H1 (cell line): ENCODE measurements around the gene CCDC102A. TPM values are rescaled to one million over a fixed set of nuclear protein-coding genes. Genes with fewer than 3 reads are reported as not detected.

Experiments
- CHD1 ChIP-seq: IDR thresholded peaks from 2 replicates; pipeline ENCODE4 v1.6.1; 2012; ENCODE audit warnings: low read depth, low read length, improper control_type of control experiment
- CREB1 ChIP-seq: IDR thresholded peaks from 2 replicates; pipeline ENCODE4 v1.6.1; 2012; ENCODE audit warnings: inconsistent platforms
- NRF1 ChIP-seq: IDR thresholded peaks from 2 replicates; pipeline ENCODE4 v1.6.1; 2011; ENCODE audit warnings: mild to moderate bottlenecking, low read depth, low read length, improper control_type of control experiment
- POLR2AphosphoS5 ChIP-seq: IDR thresholded peaks from 2 replicates; pipeline ENCODE4 v1.6.1; 2011; ENCODE audit warnings: low read depth, low read length
- SIX5 ChIP-seq: IDR thresholded peaks from 2 replicates; pipeline ENCODE4 v1.6.1; 2011; ENCODE audit warnings: mild to moderate bottlenecking, low read depth, low read length
- SUZ12 ChIP-seq: fragments of 200-600 bp; sonication (generic); IDR thresholded peaks from 2 replicates; pipeline ENCODE4 v1.6.1; 2012; ENCODE audit warnings: mild to moderate bottlenecking, inconsistent platforms, low read length, moderate library complexity, mixed read lengths
- polyA plus RNA-seq, 7 experiments: library from polyadenylated mRNA; depleted of rRNA in 3 of 7; stranded (reverse) in 5 of 7; unstranded in 2 of 7; fragments of >200 nt in 5 of 7; fragments of 200-250 nt in 2 of 7; gene quantifications; 1 replicate in 5 of 7; 2 replicates in 1 of 7; 4 replicates in 1 of 7; pipeline versions ENCODE4 v1.2.1 to v1.2.3, GENCODE V29; 2011 to 2013; ENCODE audit warnings: missing spikeins in 2 of 7, mixed read lengths in 2 of 7
- total RNA-seq: library from RNA; stranded (reverse); fragmentation: NEBNext Ultra II Directional; extraction: Animal tissue kit (Norgen Biotek cat#: 25700); gene quantifications from 2 replicates; pipeline ENCODE4 v1.2.1, GENCODE V29; 2021

Gene CCDC102A
- total and polyA plus RNA-seq, 2 of the 8 experiments (the other 6 are each of a cell fraction or from before 2014, with no cell fraction given): 4.0 to 7.5 TPM

- TF ChIP-seq SIX5 (no peak), POLR2AphosphoS5 (no peak), CHD1 (no peak), CREB1 (no peak), NRF1 (no peak), SUZ12 (no peak)
Measured at GRCh38 chr16:57468346-57468745, 68.0 kb downstream of the CCDC102A start (continued).
